HG03442 (cell line): ENCODE measurements around the gene KSR1.

Experiments used
- ATAC-seq: cut with Tn5 transposase; IDR thresholded peaks from one replicate; pipeline ENCODE4 v1.9.1; 2021; ENCODE audit warnings: mild to moderate bottlenecking, moderate library complexity; ENCODE audit not compliant: unreplicated experiment

The KSR1 gene

DNA sequence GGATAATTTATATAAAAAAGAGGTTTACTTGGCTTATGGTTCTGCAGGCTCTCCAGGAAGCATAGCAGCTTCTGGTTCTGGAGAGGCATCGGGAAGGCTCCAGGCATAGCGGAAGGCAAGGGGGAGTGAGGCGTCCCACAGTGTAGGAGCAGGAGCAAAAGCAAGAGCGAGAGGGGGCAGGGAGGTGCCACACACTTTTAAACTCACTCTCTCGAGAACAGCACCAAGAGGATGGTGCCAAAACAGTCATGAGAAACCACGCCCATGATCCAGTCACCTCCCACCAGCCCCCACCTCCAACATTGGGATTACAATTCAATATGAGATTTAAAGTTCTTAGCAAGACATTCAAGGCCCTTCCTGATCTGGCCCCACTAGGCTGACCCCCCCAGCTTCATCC lies 124.8 kb downstream of the KSR1 start:
- ATAC-seq, result no peak

- no peak for ATAC-seq
Measured at GRCh38 chr17:27582696-27583095, 126.4 kb downstream of the KSR1 start.

DNA sequence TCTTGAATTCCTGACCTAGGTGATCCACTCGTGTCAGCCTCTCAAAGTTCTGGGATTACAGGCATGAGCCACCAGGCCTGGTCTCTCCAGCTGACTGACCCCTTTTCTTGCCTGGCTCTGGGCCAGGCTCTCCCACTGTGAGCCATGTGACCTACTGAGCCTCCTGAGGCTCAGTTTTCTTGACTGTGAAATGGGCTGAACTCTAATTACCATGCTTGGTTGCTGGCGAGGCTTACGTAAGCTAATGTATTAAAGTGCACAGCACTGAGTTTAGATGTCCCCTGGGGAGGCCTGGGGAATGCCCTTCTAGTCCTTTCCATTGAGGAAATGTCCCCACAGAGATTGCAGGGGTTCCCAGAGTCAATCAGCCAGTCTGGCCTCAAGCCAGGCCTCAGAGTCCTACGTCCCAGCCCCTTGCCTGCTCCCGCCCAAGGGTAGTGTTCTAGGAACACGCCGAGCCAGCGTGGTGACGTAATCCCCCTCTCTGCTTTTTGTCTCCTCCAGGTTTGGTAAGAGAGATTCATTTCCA lies 129.0 kb downstream of the KSR1 start:
- no peak for ATAC-seq

GRCh38 chr17:27585792-27586191 lies 129.5 kb downstream of the KSR1 start:
- ATAC-seq, result no peak

- ATAC-seq, result no peak
Measured at GRCh38 chr17:27586203-27586721, 130.0 kb downstream of the KSR1 start.

DNA sequence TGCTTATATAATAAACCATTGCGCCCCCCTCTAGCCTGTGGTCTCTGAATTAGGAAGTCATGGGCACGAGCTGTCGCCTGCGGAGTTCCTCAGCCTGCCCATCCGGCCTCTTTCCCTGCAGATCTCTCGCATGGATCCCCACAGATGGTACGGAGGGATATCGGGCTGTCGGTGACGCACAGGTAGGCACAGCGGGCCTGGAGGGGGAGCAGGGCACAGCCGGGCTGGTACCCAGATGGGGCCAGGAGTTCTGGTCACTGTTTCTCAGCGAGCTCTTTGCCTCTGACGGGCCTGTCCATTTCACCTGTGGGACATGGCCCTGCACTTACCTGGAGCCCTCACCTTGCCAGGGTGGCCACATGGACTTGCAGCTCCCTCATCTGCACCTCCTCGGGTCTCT lies 132.1 kb downstream of the KSR1 start:
- no peak for ATAC-seq

DNA sequence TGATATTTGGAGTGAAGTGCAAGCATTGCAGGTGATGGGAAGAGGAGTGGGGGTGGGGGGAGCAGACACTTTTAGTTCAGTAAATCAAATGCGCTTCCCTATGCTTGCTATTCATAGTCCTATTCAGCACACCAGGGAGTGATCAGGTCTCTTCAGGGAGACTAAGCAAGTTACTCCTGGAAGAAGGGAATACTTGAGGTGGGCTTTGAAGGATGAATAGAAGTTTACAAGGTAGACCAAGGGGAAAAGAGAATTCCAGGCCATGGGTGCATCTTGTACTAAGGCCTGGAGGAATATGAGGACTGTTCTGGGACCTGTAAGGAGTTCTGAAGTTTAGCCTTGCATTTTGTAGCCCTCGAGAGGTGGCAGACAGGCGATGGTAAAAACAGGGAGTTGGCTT lies 134.6 kb downstream of the KSR1 start:
- ATAC-seq, result no peak

DNA sequence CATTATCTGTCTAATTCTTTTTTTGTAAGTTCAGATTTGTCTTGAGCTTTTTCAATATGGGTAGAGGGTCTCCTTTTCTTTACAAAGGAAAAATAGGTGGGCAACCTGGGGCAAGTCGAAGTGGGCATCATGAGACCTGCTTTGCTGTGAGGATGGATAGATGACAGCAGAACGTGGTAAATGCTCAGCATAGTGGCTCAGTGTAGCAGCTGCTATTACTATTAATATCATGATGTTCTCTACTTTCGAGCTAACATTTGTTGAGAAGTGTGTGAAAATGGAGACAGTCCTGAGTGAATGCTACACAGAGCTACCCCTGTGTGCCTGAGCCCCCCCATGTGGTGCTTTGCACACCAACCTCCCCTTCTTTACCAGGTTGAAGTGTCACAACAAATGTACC lies 135.7 kb downstream of the KSR1 start:
- no peak for ATAC-seq

DNA sequence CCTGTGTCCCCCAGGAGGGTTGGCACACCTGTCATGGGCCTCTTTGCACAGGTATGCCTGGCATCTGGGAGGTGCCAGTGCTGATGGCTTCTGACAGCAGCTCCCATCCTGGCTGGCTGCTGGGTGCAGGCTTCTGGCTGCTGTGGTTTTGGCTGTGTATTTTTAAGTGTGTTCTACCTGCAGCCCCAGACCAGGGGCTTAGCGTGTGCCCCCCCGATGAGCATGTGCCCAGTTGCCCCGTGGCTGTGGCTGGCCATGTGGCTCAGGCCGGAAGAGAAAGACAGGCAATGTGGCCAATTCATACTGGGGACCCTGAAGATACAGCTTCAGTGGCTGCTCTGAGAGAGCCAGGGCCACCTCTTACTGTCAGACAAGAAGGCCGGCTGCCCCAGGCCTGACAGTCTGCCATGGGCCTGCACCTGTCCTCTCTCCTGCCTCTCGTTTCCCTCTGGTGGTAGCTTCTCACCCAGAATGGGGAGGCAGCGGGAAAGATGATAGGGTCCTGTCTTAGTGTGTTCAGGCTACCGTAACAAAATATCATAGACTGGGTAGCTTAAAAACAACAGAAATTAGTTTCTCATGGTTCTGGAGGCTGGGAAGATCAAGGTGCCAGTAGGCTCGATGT lies 137.1 kb downstream of the KSR1 start:
- ATAC-seq, result no peak

GRCh38 chr17:27593857-27594255 lies 137.6 kb downstream of the KSR1 start:
- no peak for ATAC-seq

- ATAC-seq, result no peak
Measured at GRCh38 chr17:27595208-27595607, 139.0 kb downstream of the KSR1 start.

DNA sequence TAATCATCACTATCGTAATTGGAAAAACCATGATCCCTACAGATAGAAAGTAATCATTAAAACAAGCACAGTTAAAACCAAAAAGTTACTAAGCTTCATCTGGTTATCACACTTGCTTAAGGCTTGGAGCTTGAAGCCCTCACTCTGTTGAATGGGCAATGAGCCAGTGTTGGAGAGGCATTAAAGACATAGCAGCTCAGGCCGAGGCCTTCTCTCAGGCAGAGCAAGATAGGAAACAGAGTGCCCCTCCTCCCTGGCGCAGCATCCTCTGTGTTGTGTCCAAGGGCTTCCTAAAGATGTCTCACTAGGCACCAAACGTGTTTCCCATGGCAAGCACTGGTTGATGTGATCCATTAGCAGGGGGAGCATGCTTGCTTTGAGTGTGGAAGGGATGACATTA lies 139.8 kb downstream of the KSR1 start:
- ATAC-seq, result no peak

DNA sequence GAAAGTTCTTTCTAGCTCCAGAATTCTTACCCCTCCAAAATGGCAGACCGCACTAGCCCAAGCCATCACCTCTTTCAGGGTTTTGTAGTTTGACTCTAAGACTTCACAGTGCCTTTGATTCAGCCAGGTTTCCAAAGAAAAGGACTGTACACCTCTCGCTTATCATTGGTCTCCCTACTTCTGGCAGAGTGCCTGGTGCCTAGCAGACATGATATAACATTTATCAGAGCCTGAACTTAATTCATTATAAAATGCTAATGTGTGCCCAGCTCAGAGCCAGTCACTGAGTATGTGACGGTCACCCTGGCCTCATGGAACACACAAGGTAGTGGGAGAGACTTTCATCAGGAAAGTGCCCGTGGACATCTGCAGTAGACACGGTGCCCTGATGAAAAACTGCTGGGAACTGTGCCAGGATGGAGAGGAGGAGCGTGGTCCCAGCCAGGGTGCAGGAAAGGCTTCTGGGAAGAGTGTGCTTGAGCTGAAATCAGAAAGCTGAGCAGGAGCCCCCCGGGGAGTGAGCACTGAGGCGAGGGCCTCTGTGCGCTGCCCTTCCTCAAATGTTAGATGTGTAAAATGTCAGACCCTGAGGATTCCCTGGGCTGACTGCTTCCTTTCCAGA lies 140.4 kb downstream of the KSR1 start:
- no peak for ATAC-seq

- ATAC-seq, result no peak
Measured at GRCh38 chr17:27597188-27597580, 140.9 kb downstream of the KSR1 start.

DNA sequence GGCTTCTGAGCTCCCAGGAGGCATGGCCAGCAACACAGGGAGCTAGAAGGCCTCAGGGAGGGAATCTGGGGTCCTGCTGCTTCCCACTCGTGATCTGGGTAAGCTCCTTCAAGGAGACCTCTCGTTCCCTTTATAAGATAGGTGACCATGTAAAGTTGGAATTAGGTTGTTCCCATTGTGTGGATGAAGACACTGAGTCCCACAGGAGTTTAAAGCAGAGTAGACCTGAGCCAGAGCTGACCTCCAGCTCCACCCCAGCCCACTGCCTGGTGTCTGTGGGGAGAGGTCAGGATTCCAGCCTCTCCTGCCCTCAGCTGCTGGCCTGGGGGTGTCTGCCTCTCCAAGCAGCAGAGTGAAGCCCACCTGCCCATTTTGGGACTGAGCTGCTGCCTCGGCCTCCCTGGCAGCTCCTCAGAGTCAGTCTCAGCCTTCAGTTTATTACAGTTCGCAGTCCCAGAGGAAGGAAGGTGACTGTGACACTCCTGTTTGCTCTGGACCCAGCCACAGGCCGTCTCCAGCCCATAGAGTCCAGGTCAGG lies 141.6 kb downstream of the KSR1 start:
- ATAC-seq, result no peak

DNA sequence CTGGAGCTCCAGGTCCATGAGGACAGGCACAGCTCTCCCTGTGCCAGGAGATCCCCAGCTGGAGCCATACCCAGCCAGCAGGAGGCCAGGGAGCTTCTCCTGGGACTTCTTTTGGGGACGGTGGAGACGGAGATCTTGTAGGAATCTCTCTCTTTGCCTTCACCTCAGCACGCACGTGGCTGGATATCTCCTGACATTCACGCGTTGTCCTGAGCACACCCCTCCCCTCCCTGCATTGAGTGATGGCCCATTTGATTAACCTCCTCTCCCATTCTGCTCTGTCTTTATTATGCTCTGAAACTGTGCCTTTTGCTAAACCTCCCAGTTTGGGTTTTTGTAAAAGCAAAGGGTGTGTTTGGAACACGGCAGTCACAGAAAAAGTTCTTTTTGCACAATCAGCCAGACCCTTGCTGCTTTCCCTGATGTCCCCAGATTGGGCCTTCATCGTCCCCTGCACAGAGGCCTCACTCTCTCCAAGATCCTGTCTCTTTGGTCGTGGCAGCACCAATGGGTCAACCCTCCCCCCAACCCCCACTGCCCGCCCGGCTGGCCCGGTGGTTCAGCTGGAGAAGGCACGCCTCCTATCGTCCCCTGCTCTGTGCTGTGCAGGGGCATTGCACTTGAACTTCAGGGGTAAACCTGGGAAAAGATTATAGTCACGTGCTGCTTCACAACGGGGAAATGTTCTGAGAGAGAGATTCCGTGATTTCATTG lies 142.2 kb downstream of the KSR1 start:
- no peak for ATAC-seq

GRCh38 chr17:27600471-27600870 lies 144.2 kb downstream of the KSR1 start:
- ATAC-seq, result no peak

DNA sequence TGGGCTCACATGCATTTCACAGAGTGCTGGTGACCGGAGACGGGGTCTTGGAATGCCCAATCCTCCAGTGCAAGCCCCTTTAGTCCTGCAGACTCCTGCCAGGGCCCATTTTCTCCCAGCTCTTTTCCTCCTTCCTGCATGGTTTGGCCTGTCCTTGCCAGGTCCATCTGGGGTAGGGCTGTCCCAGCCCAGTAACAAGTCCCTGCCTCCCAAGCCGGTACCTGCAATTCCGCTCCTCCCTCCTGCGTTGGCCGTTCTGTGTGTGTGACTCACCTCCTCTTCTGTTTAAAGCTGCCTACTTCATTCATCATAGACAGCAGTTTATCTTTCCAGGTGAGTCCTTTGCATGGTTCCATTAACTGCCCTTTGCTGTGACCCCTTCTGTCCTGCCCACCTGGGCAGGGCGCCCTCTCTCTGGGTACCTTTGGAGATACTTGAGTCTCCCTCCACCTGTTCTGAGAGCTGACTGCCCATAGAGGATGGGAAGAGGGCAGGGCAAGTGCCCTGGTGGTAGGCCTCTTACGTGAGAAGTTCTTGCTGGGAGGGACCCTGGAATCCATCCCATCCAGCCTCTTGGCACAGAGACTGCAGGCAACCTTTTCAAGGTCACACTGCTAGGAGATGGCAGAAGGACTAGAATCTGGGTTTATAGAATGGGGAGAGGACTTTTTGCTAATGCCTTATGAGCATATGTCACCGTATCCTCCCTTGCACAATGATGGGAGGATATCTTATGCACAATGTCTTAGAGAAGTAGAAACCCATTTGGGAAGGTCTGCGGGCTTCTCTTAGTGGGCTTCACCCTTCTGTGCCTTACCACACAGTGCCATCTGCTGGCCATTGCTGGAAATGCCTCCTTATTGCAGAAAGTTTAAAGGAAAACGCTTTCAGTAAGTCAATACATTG lies 145.1 kb downstream of the KSR1 start:
- ATAC-seq, result no peak

- no peak for ATAC-seq
Measured at GRCh38 chr17:27601975-27602302, 145.7 kb downstream of the KSR1 start.

DNA sequence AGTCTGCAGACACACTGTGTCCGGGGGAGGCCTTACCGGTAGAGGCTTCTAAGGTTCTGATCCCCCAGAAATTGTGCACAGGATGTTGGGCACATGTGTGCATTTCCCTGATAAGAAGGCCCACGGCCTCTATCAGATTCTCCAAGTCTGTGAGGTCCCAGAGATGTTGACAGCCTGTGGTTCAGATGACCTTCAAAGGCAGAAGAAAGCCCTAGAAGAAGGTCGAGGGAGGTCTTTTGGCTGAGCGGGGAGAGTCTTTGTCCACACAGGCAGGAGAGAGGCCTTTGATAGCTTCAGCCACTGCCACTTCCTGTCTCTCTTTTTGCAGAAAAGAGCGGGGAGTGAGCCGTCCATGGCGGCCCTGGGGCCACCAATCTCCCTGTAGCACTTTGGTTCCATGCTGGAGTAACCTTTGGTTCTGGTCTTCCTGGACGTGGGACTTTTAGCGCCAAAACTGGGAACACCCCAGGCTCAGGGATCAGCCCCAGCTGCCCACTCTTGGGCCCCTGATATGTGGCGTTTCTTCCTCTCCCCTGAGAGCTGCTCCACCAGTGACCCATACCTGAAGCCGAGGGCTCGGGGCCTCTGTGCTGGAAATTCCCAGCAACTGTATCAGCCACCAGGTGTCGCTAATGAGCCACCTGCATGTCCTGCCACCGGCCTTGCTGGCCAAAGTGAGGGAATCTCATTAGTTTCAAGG lies 146.6 kb downstream of the KSR1 start:
- no peak for ATAC-seq
